ENCODE data around the gene NKX1-1.
"Not testable (repeated sequence)": the region's sequence is repeated elsewhere in the genome, so short reads cannot be mapped to it uniquely, and the experiment has no call there.

The NKX1-1 gene

DNA sequence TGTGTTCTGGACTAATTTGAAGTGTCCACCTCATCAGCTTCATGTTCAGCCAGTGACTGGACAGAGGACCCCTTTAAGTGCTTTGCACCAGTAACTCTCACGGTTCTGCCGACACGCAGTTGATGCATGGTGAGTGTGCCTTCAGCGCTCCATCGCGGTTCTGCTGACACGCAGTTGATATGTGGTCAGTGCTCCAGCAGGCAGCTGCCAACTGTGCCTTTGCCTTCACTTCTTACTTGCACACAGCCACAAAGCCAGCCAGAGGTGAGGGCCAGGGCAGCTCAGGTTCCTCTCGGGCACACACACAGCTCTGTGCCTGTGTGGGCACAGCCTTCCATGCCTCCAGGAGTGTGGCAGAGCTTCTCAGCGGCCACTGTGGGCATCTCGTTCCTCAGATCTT, 12.4 kb downstream of the NKX1-1 start:
- H3K4me3 ChIP-seq (ENCODE audit: low read depth, low read length) = no peak overlapping the region

DNA sequence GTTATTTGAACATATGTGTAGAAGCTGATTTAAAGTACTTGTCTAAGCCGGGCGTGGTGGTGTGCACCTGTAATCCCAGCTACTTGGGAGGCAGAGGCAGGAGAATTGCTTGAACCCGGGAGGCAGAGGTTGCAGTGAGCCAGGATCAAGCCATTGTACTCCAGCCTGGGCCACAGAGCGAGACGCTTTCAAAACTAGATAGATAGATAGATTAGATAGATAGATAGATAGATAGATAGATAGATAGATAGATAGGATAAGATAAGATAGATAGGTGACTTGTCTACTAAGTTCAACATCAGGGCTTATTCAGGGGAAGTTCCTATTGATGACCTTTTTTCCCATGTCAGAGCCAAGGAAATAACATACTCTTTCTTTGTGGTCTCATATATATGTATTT, 12.9 kb downstream of the NKX1-1 start:
- H3K4me3 ChIP-seq (ENCODE audit: low read depth, low read length) = not testable (repeated sequence)

DNA sequence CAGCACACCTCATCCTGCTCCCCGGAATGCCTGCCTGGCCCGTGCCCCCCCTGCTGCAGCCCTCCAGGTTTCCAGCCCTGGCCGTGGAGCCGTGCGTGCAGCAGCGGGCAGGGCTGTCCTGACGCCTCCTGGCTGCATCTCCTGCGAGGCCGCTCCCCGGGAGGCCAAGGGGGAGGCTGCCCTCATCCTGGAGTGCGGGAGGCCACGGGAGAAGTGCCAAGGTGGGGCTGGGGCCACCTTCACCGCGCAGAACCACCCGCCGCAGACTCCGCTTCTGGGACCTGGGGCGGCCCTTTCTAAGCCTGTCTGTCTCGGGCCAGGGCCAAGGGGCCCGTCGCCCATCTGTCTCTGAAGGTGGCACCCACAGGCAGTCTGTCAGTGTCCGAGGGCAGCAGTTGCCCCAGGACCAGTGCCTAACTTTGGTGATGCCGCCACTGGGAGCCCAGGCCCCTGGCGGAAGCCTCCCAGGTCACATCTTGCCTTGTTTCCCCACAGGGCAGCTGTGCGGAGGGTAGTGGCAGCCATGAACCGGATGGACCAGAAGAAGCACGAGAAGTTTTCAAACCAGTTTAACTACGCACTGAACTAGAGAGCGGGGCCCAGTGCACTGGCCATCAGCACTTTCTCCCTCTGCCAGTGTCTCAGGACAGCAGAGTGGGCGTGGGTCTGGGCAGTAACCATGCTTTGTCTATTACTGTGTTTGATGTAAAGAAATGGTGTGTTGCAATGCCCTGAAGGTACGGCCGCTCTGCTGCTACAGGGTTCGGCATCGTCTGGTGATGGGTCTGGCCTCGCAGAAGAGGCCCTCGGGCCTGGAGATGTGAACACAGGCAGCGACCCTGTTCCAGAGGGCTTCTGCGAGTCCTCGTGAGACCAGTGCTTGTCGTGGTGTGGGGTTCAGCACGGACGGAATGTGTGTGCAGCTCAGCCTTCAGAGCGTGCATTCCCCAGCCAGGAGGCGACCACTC, 20.6 kb downstream of the NKX1-1 start:
- H3K4me3 ChIP-seq (ENCODE audit: low read depth, low read length) = no peak overlapping the region

DNA sequence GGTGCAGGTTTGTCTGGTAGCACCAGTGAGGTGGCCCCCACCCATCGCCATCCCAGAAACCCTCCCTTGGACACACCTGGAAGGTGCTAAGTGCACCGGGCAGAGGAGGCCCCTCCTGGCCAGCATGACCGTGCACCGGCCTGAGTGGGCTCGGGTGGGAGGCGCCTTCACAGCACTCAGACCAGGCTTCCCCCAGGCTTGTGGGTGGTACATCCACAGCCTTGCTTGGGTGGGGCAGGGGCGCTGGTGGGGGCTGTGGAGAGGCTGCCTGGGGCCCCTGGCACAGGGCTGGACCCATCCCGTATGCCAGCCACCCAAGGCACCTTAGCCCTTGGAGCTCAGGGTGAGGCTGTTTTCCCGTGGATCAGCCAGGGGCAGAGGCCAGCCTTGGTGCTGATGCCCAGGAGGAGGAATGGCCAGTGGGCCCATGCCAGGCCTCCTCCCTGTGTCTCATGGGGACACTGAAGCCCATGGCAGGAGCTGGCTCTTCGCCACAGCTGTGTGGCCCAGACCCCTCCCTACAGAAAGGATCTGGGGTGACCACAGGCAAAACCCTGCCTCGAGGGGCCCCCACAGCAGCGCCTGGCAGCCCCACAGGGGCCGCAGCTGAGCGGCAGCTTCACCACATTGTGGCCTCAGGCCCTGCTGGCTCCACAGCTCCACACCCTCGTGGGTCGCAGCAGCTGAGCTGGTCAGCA, 21.4 kb downstream of the NKX1-1 start:
- H3K4me3 ChIP-seq (ENCODE audit: low read depth, low read length) = no peak overlapping the region

DNA sequence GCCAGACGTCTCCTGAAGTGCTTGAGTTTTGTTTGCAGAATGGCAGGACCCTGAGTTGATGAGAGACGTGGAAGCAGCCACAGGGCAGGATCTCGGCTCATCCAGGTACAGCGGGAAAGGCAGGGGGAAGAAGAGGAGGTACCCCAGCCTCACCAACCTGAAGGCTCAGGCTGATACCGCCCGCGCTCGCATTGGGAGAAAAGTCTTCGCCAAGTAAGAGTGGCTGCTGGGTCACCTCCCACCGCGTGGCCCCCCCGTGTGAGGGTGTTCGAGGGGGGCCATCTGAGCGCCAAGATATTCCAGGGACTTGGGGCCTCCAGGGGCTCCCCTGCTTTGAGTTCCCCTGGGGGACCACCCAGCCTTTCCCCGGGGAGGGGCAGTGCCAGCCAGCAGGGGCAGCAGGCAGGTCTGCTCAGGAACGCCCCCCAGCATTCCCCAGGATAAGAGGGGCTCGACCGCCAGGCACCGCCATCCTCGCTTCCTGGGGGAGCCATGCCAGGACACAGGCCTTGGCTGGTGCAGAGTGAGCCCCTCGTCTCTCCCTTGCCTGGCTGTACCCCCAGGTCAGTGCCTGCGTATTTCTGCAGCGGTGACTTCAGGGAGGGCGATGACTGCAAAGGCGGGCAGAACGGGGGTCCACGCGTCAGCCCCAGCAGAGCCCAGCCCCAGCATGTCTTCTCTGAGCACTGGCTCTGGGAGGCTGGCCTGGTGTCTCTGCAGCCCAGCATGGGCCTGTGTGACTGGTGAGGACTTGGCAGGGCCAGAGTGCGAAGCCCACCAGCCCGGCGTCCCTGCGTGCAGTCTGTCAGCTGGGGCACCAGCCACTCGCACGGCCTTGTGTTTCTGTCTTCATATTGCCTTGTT, 22.3 kb downstream of the NKX1-1 start:
- no peak overlapping the region for H3K4me3 ChIP-seq (ENCODE audit: low read depth, low read length)

DNA sequence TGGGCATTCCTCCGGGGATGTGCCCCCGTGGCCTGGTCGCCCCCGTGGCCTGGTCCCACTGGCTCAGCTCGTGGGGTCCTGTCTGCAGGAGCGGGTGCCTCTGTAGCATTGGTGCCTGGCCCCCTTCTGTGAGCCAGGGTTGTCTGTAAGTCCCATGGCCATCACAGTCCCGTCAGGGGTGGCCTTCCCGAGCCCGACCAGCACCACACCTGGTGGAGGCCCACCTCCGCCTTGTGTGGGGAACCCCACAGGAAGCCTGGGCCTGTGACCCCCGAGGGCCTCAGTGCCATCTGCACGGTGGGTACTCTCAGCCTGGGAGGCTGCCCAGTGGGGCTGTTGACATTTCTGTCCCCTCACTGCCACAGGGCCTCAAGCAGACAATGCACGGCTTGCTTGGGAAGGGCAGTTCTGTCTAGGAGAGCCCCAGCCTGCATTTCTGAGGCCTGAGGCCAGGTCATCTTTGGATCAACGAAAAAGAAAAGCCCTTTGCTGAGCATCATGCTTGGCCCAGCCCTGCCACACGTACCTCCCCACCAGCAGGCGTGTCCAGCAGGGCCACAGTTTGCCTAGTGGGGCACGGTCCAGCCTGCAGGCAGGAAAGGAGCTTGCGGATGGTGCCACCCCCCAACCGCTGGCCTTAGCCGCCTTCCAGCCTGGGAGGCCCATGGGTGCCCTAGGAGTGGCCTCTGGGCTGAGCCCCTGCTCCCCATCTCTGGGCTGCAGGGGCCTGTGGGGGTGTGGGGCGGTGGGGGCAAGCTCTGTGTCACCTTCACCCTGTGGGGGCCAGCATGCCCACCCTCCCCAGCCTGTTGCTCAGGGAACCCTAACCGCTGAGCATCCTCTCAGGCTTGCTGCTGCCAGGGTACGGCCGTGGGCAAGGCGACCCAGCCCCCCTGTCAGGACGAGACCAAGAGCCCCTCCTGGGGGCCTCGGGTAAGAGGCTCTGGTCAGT, 23.2 kb downstream of the NKX1-1 start:
- H3K4me3 ChIP-seq (ENCODE audit: low read depth, low read length) = no peak overlapping the region

DNA sequence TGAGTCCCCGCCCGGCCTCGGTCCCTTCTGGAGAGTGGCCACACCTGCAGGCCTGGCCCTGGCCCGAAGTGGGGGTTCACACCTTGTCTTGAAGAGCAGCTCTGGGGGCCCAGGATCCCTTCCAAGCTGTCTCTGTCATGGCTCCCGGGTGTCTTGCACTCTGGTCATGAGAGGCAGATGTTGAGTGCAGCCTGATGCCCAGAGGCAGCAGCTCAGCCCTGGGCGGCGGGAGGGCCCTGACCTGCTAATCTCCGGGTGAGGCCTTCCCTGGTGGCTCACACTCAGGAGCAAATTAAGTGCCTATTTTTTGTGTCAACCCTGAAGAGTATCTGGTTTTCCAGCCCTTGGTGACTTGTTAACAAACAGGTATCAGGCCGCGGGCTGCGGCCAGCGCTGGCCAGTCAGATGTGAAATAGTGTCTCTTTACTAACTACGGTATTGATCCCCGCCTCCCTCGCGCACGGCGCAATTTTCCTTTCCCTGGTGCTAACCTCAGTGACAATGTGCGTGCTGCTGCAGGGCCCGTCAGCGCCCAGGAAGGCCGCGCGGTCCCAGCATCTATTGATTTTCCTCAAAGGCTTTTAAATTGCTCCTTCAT, 24.2 kb downstream of the NKX1-1 start:
- no peak overlapping the region for H3K4me3 ChIP-seq (ENCODE audit: low read depth, low read length)

GRCh38 chr4:1381181-1381621, 25.0 kb downstream of the NKX1-1 start:
- H3K4me3 ChIP-seq (ENCODE audit: low read depth, low read length) = no peak overlapping the region

DNA sequence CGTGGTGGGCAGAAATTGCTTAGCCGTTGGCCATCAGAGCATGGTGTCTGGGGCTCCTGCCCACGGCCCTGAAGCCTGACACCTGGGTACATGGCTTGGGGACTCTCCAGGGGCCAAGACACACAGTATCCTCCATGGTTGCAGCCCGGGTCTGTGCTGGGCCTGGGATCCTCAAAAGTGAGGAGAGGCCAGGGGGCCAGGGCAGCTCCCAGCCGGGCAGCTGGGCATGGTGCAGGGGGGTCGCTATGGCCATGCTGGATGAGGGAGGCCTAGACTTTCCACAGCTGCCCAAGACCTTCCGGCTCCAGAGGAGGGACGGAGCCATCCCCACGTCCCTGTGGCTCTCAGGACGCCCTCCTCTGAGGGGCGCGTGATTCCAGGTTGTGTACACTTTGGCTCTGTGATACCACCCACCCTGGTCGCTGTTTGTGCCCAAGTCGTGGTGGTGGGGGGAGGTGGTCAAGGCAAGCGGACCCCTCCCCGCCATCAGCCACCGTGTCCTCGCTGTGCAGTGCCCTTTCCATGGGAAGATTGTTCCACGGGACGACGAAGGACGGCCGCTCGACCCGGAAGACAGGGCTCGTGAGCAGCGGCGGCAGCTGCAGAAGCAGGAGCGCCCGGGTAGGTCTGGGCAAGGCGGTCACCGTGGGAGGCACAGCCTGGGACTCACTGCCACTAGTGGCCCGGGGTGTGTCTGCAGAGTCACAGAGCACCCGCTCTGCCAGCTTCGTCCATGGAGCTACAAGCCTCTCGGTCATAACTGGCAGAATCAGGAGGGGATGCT, 25.7 kb downstream of the NKX1-1 start:
- H3K4me3 ChIP-seq (ENCODE audit: low read depth, low read length) = no peak overlapping the region

- no peak overlapping the region for H3K4me3 ChIP-seq (ENCODE audit: low read depth, low read length)
Observed at GRCh38 chr4:1379801-1380331, 26.4 kb downstream of the NKX1-1 start.

DNA sequence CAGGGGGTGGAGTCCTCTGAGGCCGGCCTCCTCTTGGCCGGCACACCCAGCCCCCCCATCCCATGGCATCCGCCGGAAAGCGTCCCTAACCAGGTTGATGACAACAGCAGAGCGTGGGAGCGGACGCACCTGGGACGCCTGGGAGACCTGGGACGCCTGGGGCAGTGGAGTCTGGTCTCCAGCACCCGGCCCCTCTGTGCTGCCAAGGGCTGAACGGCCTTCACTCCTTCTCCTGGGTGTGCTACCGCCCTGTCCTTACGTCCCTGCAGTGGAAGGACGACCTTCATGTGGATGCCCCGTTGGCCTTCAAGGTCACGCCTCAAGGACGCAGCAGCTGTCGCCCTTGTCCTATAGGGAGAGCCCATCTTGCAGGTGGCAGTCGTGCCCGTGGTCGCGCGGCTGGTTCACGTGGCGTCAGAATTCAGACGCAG, 26.9 kb downstream of the NKX1-1 start:
- no peak overlapping the region for H3K4me3 ChIP-seq (ENCODE audit: low read depth, low read length)

- H3K4me3 ChIP-seq (ENCODE audit: low read depth, low read length) = no peak overlapping the region
Observed at GRCh38 chr4:1378559-1379231, 27.5 kb downstream of the NKX1-1 start.

DNA sequence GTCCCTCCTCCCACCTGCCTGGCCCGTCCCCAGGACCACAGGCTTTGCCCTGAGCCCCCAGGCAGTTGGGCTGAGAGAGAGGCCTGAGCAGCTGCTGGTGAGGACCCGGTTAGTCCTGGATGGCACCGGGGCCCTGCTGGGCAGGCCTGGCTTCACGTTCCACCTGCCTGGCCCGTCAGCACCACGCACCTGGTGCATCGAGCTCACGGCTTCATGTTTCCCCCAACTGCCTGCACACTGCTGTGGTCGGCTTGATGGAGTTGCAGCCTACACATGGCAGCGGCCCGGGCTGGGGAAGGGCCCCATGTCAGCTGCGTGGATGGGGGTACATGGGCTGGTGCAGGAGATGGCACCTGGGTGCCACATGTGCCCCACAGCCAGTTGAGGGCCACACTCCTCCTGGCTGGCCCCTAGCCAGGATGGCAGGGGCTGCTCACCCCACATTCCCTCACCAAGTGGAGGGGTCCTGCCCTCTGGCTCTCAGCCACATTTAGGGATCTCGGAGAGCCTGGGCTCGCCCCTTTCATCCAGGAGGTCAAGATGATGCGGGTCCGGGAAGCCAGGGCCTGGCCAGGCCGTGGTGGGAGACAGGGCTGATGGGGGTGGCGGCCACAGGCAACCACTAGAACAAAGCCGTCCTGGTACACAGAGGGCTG, 28.5 kb downstream of the NKX1-1 start:
- no peak overlapping the region for H3K4me3 ChIP-seq (ENCODE audit: low read depth, low read length)

GRCh38 chr4:1376841-1377605, 29.2 kb downstream of the NKX1-1 start:
- no peak overlapping the region for H3K4me3 ChIP-seq (ENCODE audit: low read depth, low read length)

DNA sequence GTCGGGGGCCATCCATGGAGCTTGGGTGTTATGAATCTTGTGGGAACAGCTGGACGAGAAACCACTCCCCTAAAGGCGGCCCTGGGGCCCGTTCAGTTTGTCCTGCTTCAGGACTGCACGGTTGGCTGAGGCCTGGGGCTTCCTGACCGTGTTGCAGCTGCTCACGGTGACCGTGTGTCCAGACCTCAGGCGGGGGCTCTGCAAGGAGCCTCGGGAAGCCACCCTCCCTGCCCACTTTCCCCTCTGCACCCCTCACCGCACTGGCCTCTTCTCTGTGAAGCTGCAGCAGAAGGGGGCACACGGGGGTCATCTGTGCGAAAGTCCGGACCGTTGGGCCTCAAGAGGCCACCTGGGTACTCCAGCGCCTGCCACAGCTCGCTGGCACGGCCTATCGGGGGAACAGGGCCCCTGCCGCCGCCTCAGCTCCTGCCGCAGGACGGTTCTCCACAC, 29.8 kb downstream of the NKX1-1 start:
- H3K4me3 ChIP-seq (ENCODE audit: low read depth, low read length) = no peak overlapping the region

DNA sequence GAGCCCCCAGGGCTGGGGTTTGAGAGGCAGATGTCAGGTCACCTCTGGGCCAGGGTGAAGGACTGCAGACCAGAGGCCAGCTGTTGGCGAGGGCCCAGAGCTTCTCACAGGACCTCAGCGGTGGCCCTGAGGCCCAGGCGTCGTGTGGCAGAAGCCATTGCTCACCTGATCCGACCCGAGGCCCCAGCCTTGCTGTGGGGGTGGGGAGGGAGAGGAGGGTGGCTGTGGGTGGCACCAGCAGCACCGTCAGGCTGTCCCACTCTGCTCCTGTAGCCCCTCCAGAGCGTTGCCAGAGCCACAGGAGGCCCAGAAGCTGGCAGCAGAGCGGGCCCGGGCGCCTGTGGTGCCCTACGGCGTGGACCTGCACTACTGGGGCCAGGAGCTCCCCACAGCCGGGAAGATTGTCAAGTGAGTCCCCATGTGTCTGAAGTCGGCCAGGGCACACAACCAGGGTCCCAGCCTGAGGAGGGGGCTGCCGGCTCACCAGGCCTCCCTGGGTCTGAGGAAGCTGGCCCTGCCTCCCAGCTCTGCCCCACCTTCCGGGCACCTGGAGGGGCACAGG, 30.4 kb downstream of the NKX1-1 start:
- H3K4me3 ChIP-seq (ENCODE audit: low read depth, low read length) = no peak overlapping the region

Measured in iPS-11a (cell line).